ENCODE results near the gene PAPOLB.
A peak's percentile ranks its signal among the peaks of the same experiment; 100 is the strongest.

The PAPOLB gene

DNA sequence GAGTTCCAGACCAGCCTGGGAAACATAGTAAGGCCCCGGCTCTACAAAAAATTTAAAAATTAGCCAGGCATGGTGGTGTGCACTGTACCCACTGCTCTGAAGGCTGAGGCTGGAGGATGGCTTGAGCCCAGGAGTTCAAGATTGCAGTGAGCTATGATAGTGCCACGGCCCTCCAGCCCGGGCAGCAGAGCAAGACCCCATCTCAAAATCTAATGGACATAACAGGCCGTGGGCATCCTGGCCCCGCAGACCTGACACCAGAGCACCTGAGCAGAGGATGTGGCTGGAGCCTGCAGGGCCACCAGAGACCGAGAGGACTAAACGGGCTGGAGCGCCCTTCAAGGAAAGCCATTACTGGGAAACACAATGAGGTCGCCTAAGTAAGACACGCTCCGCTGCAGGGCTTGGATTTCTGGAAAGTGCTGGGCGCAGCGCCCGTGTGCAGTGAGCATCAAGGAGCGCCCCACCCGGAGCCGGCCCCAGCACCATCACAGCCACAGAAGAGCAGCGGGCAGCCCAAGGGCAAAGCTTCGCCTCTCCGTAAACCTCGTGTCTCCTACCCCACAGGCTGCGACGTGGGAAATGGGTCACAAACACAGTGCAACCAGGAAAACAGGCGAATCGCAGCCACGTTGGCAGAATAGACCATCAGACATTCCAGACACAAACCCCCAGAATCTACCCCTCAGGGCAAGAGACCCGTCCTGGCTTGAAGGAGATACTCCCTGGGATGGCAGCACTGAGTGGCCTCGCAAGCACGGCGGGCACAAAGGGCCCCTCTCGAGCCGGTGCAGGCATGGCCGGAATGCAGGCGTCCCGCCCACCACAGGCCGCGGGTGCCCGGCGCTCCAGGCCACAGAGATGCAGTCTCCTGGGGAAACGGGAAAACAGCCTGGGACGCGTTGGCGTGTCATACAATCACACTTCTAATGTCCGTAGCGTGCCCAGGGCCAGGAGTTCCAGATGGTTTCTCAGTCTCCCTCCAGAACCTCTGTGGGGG is 16.8 kb upstream of the PAPOLB start:
- TF ChIP-seq, protein P1, sequence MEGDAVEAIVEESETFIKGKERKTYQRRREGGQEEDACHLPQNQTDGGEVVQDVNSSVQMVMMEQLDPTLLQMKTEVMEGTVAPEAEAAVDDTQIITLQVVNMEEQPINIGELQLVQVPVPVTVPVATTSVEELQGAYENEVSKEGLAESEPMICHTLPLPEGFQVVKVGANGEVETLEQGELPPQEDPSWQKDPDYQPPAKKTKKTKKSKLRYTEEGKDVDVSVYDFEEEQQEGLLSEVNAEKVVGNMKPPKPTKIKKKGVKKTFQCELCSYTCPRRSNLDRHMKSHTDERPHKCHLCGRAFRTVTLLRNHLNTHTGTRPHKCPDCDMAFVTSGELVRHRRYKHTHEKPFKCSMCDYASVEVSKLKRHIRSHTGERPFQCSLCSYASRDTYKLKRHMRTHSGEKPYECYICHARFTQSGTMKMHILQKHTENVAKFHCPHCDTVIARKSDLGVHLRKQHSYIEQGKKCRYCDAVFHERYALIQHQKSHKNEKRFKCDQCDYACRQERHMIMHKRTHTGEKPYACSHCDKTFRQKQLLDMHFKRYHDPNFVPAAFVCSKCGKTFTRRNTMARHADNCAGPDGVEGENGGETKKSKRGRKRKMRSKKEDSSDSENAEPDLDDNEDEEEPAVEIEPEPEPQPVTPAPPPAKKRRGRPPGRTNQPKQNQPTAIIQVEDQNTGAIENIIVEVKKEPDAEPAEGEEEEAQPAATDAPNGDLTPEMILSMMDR (IDR thresholded peaks at IDR 0.05; ENCODE audit: borderline replicate concordance, control extremely low read depth, extremely low read depth, insufficient read depth, missing control alignments): no peak
- no peak for DNase-seq (ENCODE audit: low spot score)
- in situ Hi-C loops (cut with MboI; ENCODE audit: low sequenced_read_pairs, unreplicated experiment): no loop called here

DNA sequence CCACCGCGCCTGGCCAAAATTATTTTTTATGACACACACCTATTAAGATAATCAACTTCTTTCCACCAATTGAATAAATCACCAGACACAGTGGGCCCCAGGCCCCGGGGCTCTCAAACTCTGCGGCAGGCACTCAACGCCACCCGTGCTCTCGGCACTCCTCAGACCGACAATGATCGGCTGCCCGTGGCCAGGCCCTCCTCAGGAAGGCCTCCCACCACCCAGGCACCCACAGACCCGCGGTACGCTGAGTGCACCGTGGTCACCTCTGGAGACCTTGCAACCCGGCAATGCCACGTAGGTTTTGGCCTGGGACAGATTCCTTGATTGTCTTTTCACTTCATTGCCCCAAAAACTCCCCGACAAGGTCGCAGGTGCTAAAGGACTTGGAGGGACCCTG is 14.8 kb upstream of the PAPOLB start:
- TF ChIP-seq, protein P1 (IDR thresholded peaks at IDR 0.05; ENCODE audit: borderline replicate concordance, control extremely low read depth, extremely low read depth, insufficient read depth, missing control alignments): no peak
- in situ Hi-C loops (cut with MboI; ENCODE audit: low sequenced_read_pairs, unreplicated experiment): no loop called here
- no peak for DNase-seq (ENCODE audit: low spot score)

DNA sequence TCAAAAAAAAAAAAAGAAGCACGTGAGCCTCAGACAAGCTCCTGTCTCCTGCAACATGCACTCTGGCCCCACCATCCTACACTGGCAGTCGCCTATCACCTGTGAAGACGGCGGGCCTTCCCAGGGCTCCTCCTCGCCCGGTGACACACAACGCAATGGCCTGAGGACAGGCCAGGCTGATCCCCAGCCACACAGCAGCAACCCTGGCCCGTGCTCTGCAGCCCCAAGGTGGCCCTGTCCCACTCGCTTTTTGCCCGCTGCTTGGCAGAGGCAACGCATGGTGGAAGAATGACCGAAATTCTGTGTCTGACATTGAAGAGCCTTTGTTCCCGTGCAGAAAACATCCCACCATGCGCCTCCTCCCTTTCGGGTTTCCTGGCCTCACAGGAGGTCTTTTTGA is 13.6 kb upstream of the PAPOLB start:
- TF ChIP-seq, protein P1 (IDR thresholded peaks at IDR 0.05; ENCODE audit: borderline replicate concordance, control extremely low read depth, extremely low read depth, insufficient read depth, missing control alignments): no peak
- no peak for DNase-seq (ENCODE audit: low spot score)
- in situ Hi-C loops (cut with MboI; ENCODE audit: low sequenced_read_pairs, unreplicated experiment): no loop called here

DNA sequence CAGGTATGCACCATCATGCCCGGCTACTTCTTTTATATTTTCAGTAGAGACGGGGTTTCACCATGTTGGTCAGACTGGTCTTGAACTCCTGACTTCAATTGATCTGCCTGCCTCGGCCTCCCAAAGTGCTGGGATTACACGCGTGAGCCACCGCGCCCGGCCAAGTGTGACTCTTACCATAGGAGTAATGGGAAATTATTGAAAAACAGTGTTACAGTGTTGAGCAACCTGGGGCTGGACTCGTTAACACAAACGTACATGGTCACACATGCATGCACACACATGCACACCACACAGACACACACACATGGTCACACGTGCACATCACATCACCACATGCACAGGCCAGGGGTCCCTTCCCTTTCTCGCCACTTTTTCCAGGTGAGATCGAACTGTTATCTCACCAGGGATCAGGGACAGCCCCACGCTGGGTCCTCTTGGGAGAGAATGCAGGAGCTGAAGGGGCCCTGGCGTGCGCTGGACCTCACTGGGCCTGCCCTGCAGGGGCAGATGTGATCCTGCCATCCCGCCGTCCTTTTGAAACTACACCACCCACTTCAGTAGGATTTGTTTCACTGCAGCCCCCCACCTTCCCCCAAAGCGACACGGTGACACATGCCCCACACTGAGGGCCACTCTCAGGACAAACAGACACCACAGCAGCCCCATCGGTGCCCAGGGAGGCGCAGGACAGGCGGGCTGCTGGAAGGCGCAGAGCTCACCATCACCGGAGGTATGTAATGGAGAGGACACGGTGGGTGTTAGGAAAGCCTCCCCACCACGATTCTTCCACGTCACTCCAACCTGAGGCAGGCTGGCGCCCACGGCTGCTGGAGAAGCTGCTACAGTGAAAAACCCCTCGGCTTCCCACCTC is 11.5 kb upstream of the PAPOLB start:
- in situ Hi-C loops (cut with MboI; ENCODE audit: low sequenced_read_pairs, unreplicated experiment): no loop called here
- peak; percentile 29 for DNase-seq (ENCODE audit: low spot score)
- TF ChIP-seq, protein P1 (IDR thresholded peaks at IDR 0.05; ENCODE audit: borderline replicate concordance, control extremely low read depth, extremely low read depth, insufficient read depth, missing control alignments): no peak

GRCh38 chr7:4871930-4872675 is 10.3 kb upstream of the PAPOLB start:
- DNase-seq (ENCODE audit: low spot score): no peak
- in situ Hi-C loops (cut with MboI; ENCODE audit: low sequenced_read_pairs, unreplicated experiment): no loop called here
- TF ChIP-seq, protein P1 (IDR thresholded peaks at IDR 0.05; ENCODE audit: borderline replicate concordance, control extremely low read depth, extremely low read depth, insufficient read depth, missing control alignments): no peak

All from GM13976 (cell line).